GM19324 (cell line): ENCODE measurements around the gene SHE.
"Not testable (repeated sequence)": the region's sequence is repeated elsewhere in the genome, so short reads cannot be mapped to it uniquely, and the experiment has no call there.

Experiments used
- ATAC-seq: cut with Tn5 transposase; IDR thresholded peaks from one replicate; pipeline ENCODE4 v1.9.1; 2021; ENCODE audit warnings: mild to moderate bottlenecking, moderate library complexity; ENCODE audit not compliant: unreplicated experiment, low FRiP score

Gene SHE

DNA sequence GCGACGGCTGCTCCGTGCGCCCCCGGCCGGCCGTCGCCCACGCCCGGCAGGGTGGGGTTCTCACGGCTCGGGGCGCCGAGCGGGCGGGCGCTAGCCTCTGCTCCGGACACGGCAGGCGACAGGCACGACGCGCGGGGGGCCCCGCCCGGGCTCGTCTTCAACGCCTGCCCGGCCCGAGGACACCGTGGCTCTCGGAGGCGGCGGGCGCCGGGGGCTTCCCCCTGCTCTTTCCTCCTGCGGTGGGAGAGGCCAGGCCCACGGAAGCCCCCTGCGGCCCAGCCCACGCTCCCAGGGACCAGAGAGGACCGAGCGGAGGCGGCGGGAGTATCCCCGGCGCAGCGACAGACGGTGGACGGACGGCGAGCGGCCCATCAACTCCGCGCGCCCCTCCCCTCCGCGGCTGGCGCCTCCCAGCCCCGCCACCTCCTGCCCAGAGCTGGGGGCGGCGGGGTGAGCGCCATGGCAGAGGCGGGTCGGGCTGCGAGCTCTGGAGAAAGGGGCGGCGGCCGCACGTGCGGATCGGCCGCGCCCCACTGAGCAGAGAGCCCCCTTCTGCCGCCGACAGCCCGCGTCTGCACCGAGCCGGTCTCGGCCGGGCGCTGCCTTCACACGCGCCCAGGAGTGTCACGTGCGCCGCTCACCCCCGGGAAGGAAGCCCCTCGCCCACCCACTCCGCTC, at the start of gene SHE, which contains the start of gene TDRD10:
SHE (minus strand) TSS at position 347 of the 678 bp plus-strand sequence. CDS start 386 bp downstream, outside the sequence.
TDRD10 (plus strand) TSS at position 154 of the 678 bp plus-strand sequence. CDS start 4,685 bp downstream, outside the sequence.
- no peak for ATAC-seq

DNA sequence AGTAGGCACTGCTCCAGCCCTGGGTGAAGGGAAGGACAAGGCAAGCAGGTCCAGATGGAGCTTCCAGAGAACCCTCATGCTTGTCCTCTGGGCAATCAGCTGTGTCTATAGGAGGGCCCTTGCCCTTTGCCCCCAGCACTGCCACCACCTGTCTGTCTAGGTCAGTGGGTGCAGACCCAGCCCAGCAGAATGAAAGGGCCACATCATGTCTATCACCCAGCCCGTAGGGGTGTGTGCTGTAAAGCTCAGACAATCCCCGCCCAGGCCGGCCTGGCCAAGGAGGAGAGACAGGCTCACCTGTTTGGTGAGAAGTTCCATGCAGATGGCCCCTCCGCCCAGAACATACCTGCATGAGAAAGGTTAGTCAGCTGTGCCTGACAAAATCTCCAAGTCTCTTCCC, 49.3 kb upstream of the SHE start:
- no peak for ATAC-seq

DNA sequence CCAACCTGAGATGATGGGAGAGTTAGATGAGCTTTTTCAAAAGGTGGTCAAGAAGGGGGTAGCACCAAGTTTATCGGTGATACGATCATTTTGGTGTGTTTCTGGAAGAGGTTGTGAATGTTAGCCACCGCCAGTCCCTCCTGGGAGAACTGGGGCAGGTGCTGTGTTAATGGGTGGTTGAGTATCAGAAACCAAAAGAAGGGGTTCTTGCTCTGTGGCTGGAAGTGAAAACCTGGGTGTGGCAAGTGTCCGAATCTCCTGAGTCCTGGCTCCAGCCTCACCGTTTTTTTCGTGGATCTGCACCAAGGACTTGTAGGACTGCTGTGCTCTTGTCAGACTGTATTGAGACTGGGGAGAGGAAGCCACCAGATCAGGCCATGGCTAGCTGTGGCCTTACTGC, 48.4 kb upstream of the SHE start:
- ATAC-seq = no peak

DNA sequence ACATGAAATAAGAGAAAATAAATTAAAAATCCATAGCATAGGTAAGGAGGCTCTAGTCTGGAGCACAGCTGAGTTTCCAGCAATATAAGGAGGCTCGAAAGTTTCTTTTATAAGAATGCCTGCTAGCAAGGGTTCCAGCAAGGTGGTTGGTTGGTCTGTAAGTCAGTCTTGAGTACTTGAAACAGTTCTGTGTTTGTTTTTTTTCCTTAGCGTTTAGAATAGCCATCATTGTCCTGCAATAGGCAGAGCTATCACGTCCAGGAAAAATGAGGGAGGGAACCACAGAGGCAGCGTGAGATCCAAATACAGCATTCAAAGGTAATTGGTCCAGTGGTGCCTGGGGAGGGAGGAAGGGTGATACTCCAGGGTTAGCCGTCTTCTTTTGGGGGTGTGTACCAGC, 47.9 kb upstream of the SHE start:
- ATAC-seq = no peak

DNA sequence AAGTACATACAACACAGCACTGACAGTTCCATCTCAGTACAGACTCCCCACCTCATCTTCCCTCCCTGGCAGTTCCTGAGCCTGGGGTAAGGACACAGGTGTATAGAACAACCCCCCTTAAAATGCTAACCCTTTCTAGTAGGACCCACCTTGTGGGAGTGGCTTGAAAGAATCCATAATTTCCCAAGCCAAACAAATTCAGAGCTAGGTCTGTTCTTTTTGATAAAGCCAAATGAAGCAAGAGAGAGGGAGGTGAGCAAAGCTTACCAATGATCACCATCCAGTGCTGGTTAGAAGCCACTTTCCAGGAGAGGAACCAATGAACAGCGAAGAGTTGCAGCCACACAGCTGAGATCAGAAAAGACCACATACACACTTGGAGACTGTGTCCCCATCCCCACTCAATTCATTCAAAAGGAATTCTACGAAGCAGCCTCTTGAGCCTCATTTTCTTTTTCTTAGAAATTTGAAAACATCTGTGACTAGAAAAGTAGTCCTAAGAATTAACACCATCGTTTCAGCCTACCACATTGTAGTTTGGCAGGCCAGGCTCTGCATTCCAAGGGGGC, 47.1 kb upstream of the SHE start:
- no peak for ATAC-seq

DNA sequence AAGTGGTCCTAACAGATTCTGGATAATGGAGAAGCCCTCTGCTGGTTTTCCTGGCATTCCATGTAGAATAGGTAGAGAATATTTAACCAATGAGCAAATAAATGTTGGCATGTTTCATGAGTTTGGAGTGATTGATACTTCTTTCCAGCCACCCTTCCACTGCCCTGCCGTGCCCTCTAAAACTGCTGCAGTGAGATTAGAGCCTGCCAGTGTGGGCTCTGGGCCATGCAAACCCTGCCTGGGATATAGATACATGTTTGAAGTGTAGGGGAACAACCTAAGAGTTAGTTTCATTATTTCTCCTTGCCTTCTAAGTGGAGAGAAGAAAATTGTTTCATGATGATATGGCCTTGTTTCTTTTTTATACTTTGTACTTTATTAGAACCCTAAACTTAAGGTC, 45.8 kb upstream of the SHE start:
- ATAC-seq = no peak

DNA sequence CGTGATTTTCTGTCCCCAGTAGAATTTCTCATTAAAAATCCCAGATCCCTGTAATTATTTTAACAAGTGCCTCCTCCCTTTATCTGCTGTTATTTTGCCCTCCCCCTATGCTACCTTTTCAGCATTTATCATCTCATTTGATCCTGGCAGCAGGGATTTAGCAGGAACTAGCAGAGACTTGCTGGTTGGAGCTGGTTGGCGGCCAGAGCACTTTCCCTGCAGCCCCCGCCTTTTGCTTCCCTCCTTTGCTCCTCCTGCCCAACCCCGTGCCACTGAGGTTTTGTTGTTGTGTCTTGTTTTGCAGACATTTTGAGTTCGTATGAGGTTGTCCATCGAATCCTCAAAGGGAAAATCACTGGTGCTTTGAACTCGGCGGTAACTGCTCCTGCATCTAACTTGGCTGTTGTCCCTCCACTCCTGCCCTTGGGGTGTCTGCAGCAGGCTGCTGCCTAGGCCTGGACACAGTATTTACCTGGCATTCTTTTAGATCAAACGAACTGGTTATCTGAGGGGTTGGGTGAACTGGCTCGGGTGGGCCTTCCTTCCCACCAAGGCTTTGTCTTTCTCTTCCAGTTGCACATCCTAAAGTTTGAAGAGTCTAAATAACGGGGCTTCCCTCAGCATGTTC, 45.0 kb upstream of the SHE start:
- ATAC-seq = no peak

DNA sequence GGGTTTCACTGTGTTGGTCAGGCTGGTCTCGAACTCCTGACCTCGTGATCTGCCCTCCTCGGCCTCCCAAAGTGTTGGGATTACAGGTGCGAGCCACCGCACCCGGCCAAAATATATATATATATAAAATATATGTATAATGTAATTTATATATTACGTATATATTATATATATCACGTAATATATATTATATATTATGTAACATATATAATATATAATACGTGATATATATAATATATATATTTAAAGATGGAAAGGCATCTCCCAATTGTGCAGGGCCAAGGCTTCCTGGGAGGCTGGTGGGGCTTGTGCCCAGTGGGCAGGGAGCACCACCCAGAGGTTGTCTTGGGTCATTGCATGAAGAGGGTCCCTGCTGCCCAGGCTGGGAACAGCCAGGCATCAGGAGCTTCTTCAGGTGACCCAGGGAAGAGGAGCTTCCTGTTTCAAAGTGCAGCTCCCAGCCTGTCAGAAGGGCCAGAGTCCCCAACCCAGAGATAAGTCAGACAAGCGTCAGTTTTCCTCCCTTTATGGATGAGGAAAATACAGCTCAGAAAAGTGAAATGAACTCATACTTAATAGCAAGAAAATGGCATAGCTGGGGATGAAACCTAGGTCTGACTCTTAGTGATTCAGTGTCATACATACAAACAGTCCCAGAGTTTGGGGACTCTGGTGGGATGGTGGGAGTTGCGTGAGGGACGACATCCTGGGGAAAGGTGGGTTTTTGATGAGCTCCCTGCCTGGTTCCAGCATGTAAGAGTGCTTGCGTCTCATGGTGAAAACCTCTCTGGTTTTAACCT, 44.3 kb upstream of the SHE start:
- ATAC-seq = no peak

DNA sequence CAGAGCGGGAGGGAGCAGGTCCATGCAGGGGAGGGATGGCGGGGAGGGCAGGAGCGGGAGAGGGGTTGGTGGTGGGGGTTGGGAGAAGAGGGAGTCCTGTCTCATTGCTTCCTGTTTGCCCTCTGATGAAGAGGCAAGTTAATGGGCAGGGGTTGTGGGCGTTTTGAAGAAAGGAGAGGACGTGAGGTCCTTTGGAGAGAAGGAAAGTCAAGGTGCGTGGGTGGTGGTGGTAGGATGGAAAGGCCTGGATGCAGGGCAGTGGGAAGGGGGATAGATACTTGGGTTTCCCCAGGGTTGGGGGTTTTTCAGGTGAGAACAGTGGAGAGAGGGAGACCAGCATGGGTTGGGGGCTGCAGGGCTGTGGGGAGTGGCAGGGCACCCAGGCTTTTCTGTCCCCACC, 39.0 kb upstream of the SHE start:
- ATAC-seq = no peak

DNA sequence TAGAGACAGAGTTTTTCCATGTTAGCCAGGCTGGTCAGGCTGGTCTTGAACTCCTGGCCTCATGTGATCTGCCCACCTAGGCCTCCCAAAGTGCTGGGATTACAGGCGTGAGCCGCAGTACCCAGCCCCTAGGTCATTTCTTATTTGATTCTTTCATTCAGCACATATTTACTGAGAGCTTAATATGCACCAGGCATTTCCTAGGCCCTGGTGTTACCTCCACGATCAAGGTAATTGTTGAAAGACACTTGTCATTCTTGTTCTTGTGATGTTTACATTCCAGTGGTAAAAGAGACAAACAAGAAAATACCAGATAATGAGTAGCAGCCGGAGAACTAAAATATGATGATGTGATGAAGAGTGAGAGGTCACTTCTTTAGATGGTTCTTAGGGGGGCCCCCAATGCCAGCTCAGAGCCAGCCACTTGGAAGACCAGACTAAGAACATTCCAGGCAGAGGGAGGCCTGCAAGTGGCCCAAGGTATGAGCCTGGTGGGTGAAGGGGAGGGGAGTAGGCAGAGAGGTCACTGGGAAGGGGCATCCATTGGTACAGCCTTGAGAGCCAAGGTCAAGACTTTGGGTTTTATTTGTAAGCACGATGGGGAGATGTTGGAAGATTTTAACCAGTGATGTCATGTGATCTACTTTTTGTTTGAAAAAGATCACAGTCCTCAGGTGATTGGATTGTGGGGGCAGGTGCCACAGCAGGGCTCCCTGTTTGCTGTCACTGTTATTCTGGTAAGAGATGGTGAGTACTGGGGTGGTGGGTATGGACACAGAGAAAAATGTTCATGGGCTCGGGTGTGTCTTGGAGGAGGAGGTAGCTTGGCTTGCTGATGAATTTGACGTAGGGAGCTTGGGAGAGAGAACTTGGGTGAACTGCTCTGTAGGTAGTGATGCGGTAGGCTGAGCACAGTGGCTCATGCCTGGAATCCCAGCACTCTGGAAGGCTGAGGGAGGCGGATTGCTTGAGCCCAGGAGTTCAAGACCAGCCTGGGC, 37.6 kb upstream of the SHE start:
- ATAC-seq = no peak

DNA sequence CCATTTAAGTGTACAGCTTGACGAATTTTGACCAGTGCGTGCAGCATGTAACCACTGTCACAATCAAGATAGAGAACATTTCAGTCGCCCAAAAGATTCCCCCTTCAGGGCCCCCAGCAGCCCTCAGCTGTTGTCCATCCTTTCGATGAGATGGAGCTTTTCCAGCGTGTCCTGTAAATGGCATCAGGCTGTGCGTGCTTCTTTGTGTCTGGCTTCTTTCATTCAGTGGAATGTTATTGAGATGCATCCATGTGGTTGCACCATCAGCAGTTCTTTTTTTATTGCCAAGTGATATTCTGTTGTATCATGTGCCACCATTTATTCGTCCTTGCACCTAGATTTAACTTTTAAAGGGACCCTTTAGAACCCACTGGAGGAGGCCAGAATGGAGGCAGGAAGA, 34.4 kb upstream of the SHE start:
- no peak for ATAC-seq

DNA sequence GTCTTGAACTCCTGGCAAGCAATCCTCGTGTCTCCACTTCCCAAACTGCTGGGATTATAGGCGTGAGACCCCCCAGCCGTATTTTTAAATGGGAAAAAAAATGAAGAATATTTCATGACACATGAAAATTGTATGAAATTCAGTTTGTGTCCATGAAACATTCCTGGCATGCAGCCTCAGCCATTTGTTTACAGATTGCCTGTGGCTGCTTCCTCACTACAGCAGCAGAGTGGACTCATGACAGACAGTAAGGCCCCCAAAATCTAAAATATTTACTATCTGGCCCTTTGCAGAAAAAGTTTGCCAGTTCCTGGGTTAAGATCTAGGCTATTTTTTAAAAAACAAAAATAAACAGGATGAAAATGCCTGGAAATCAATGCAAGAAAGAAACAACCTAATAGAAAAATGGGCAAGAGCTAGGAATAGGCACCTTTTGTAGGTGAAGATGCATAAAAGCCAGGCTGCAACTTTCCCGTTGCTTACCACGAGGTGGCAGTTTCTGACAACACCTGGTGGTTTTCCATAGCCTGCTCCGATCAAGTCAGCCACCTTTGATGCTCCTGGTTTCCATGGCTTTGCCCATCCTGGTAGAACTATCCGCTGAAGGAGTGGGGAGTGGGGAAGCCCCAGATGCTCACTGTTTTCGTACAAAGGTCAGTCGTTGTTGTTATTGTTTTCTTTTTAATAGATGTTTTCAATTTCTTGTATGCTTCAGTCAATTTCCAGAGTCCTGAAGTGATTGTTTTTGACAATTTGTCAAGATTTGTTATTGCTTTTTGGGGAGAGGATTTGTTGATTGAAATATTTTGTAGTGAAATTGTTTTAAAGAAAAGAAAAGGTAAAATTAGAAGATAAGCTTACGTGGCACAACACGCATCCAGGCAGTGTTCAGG, 32.0 kb upstream of the SHE start:
- no peak for ATAC-seq

DNA sequence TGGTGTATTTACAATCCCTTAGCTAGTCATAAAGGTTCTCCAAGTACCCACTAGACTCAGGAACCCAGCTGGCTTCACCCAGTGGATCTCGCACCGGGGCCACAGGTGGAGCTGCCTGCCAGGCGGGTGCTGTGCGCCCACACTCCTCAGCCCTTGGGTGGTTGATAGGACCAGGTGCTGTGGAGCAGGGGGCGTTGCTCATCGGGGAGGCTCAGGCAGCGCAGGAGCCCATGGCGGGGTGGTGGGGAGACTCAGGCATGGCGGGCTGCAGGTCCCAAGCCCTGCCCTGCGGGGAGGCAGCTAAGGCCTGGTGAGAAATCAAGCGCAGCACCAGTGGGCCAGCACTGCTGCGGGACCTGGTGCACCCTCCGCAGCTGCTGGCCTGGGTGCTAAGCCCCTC, 29.7 kb upstream of the SHE start:
- ATAC-seq = not testable (repeated sequence)

DNA sequence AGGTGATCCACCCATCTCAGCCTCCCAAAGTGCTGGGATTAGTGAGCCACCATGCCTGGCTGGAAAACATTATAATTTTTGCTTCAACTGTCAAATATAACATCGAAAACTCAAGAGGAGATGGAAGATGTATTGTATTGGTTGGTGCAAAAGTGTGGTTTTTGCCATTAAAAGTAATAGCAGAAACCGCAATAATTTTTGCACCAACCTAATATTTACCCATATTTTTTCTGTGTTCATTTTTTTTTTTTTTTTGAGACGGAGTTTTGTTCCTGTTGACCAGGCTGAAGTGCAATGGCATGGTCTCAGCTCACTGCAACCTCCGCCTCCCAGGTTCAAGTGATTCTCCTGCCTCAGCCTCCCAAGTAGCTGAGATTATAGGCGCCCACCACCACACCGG, 27.1 kb upstream of the SHE start:
- ATAC-seq = no peak

DNA sequence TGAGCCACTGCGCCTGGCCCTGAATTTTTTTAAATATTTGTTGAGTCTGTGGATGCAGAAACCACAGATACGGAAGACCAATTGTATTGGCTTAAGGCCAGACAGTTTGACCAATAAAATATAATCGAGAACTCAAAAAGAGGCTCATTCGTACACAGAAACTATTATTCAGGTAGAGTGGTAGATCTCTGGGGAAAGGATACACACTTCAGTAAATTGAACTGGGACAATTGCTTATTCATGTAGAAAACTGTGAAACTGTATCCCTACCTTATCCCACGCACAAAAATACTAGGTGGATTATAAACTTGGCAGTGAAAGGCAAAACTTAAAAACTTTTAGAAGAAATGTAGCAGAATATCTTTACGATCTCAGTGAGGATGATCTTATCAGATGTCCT, 25.0 kb upstream of the SHE start:
- no peak for ATAC-seq

DNA sequence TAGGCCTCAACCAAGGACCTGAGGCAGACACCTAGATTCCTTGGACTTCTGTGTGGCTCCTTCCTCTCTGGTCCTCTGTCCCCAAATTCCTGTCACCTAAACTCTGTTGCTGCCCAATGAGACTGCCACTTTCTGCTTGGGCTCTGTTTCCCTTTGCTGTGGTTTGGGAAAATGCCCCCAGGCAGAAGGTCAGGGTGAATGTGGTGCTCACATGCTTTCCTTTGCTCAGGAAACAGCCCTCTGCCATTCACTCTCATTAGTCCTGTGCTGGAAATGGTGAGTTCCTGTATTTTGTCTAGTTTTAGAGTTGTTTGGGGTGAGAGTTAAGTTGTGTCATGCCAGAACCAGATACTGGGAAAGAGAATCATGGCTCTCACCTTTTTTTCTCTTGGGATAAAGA, 22.7 kb upstream of the SHE start:
- no peak for ATAC-seq

DNA sequence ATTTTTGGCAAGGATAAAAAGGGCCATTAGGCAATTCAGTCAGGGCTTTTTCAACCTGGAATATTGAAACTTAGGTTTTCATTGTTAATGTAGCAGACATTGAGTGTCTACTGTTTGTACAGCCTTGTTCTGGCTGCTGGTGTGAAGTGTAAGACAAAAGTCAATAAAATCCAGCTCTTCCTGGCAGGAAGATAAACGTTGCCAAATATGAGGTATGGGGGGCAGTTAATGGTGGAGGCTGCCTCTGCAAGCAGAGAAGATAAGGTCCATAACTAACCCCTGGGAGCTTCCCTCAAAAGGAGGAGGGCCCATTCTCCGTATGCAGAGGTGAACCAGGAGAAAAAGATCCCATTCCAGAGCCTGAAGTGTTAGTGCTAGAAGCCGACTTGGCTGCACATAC, 19.5 kb upstream of the SHE start:
- no peak for ATAC-seq

DNA sequence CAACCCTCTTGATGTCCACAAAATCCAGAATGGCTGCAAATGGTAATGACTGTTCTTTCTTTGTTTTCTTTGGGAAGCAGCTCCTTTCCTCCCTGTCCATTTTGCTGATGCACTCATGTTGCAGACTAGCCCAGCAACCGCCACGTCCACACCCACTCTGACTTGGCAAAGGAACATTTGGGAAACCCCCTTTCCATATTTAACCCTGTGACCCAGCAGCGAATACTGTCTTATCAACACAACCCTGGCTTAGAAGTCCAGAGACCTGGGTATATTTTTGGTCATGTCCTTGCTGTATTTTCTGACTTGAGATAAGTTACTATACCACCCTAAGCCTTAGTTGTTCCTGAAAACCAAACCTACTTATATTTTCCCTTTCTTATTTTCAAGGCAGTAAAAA, 18.1 kb upstream of the SHE start:
- ATAC-seq = no peak

DNA sequence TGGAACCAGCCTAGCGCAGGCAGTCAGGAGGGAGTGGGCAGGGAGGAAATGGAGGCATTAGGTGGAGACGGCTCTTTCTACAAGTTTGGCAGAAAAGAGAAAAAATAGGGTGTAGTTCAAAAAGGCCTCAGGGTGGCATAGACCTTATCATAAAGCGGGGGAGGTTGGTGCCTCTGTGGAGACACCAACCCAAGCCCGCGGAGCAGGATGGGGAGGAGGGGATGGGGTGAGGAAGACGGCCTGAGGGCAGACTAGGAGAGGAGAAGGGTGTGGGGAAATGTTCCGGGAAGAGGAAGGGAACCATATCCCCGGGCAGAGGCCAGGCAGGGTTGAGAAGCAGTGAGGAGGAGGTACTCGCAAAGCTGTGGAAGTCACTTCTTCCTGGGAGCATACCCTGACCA, 17.4 kb upstream of the SHE start:
- ATAC-seq = no peak
